ENCODE measurements around the gene CTR9.

DNA sequence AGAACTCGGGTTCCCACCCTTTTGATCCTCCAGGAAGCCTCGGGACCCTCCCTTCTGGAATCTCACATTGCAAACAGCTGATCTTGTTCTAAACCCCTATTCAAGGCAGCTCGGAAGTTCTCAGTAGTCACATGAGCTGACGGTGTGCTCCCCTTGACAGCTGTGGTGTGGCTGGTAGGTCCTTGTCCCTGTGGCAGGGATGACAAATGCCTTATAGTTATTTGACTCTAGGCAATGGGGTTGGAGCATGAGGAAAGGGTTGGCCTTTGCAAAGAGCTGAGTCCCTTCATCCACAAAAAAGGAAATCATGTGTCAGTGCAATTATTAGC is 34.1 kb downstream of the CTR9 start:
- TF ChIP-seq CTCF (IDR thresholded peaks at IDR 0.05) (no peak), POLR2A (IDR thresholded peaks at IDR 0.05) (no peak)
